HCEC 1CT (cell line): Measurements from ENCODE around the gene PLEKHA7.
"Not testable (repeated sequence)": the region's sequence is repeated elsewhere in the genome, so short reads cannot be mapped to it uniquely, and the experiment has no call there.

Source experiments
- DNase-seq: peaks from one replicate; pipeline ENCODE4 v3.0.0-alpha.2; 2017

Gene PLEKHA7

GRCh38 chr11:17010851-17011420 lies 3.3 kb downstream of the PLEKHA7 start:
- no peak for DNase-seq

GRCh38 chr11:17008099-17008498 lies 6.1 kb downstream of the PLEKHA7 start:
- no peak for DNase-seq

DNA sequence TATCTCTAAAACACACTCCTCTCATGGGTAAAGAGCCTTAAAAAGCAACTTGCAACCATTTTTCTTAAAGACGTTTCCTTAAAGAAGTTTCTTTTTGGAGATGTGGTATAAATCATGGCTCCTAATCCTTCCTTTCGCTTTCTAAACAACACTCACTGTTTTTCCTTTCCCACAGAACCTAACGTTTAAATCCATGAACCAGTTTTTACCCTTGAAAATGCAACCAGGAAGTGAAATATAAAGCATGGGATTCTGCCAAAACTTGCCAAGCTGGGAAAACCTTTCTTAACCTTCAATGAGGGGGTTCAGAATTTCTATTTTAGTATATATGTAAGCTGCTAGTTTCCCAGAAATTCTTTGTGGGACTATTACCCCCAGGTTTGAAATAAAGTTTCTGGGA lies 8.6 kb downstream of the PLEKHA7 start:
- DNase-seq, result no peak

DNA sequence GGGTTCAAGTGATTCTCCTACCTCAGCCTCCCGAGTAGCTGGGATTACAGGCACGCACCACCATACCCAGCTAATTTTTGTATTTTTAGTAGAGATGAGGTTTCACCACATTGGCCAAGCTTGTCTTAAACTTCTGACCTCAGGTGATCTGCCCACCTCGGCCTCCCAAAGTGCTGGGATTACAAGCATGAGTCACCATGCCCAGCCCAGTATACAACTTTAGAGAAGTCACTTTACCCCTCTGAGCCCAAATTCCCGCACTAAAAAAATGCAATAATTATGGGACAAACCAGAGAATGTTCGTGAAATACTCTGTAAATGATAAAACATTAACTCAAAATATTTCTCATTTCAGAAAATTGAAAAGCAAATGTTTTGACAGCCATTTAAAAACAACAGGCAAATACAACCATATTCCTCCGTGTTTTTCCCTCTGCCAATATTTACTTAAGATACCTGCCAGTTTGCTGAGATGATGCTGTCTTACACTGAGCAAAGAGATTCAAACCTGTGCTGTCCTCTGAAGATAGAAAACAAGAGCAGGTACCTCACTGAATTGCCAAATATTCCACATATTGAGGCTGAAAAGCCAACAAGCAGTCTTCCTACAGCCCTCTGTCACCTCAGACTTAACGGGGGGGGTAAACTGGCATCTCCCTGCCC lies 9.6 kb downstream of the PLEKHA7 start:
- DNase-seq, result no peak

DNA sequence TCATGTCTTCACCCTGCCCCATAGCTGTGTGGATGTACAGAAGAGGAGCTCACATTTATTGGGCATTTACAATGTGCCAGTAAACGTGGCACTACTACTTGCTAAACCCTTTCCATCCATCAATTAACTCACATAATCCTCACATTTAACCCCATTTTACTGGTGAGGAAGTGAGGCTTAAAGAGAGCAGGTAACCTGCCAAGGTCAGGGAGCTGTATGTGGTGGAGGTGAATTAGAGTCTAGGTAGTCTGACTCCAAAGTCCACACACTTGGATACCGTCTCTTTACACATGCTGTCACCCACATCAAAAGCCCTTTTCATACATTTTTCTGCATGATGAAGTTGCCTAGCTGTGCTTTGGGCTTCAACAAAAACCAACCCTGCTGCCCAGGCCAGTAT lies 10.8 kb downstream of the PLEKHA7 start:
- DNase-seq, result no peak

DNA sequence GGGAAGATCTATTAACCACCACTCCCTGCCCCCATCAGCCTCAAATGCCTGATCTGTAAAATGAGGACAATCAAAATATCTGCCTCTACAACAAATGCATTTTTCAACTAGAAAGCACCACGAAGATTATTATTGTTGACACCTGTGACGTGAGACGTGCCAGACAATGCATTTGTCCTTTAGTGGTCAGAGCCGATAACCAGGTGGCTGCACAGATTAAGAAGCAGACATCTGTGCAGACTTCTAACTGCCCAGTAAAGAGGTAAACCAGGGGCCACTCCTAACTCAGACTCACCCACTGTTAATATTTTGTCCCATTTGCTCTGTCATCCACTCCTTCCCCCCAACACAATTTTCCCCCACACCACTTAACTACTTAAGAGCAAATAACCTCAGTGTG lies 11.7 kb downstream of the PLEKHA7 start:
- no peak for DNase-seq

- DNase-seq, result no peak
Observed at GRCh38 chr11:17001806-17002205, 12.4 kb downstream of the PLEKHA7 start.

DNA sequence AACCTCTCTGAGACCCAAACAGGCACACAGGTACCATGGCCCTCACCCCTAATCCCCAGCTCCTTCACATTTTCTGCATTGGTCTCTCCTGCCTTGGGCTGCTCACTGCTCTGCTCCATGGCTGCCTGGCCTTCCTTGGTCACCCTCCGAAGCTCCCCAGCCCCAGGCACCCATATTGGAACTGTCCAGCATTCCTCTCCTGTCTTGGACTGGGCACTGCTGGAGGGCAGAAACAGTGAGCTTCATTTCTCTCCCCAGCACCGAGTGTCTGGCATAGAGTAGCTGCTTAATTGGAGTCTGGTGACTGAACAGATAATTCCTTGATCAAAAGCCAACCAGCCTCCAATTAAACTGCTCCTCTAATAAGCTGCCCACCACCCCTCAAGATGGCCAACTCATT lies 13.2 kb downstream of the PLEKHA7 start:
- no peak for DNase-seq

DNA sequence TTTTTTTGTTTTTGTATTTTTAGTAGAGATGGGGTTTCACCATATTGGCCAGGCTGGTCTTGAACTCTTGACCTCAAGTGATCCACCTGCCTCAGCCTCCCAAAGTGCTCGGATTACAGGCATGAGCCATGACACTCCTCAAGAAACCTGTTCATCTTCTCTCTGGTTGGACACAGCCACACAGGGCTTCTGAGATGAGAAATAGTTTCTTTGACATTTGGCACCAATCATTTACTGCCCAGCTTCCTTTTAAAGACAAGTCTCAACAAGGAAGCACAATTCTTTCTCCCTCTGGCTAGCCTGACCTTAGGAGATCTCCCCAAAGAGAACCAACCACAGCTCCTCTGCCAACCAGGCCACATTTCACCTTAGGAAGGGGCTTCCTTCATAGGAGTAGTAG lies 14.0 kb downstream of the PLEKHA7 start:
- not testable (repeated sequence) for DNase-seq

- DNase-seq, result no peak
Observed at GRCh38 chr11:16999116-16999515, 15.1 kb downstream of the PLEKHA7 start.

GRCh38 chr11:16997624-16998023 lies 16.6 kb downstream of the PLEKHA7 start:
- DNase-seq, result no peak

- no peak for DNase-seq
Observed at GRCh38 chr11:16993495-16993894, 20.7 kb downstream of the PLEKHA7 start.

DNA sequence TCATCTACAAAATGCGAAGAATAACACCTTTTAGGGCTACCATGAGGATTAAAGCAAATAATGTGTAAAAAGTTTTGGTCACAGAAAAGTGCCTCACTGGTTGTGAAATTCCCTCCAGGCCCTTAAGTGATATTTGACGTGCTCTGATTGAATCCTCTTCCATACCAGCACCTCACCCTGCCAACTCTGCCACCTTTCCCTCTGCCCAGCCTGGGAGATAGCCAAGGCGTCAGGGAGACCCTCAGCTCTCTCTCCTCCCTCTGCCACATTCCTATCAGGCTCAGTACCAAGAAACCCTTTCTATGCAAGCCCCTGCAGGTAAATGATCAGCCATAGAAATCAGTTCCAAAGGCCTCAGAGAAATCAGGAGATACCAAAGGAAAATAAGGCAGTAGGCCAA lies 21.4 kb downstream of the PLEKHA7 start:
- no peak for DNase-seq

DNA sequence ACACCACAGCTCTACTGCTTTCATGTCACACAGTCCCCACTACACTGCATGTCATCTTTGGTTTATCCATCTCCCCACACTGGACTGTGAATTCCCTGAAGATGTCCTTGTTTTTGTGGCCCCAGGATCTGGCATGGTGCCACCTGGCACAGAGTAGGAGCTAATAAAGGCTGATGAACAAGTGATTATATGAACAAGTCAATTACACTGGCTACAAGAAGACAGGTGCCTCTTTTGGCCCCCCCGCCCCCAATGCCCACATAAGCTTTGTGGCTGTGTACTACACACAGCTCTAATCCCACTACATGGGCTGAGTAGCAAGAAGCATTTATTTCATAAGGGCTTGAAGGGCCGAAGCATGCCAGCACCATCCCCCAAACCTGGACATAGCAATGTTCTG lies 24.7 kb downstream of the PLEKHA7 start:
- DNase-seq, result no peak

DNA sequence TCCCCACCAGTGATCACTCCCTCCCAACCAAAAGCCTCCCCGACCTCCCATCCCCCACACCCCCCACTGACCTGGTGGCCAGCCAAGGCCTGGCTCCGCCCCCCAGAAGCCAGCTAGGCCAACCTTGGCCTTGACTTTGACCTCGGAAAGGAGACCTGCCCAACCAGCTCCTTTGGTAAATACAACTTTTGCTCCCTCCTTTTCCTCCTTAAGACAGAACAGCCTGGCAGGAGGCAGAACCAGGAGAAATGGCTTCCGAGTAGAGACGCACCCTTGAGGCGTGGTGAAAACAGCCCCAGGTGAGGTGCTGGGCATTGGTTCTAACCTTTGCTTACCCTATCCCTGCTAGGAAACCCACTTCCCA lies 27.0 kb downstream of the PLEKHA7 start:
- DNase-seq, result no peak

- no peak for DNase-seq
Observed at GRCh38 chr11:16986434-16987204, 27.6 kb downstream of the PLEKHA7 start.

DNA sequence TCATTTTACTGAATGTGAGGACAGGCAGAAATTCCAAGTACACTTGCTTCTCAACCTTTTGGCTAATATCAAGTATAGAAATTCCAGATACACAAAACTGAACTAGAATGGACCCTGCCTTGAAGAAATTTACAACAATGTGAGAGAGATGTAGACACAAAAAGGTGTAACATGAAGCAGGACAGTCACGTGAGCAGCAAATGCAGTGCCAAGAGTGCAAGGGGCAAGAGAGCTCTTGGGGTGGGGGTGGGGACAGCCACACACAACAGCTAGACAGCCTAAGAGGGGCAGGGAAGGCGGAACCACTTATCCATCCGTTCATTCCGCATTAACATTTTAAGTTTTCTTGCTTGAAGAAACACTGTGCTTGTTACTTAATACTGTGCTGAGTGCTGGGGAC lies 28.9 kb downstream of the PLEKHA7 start:
- DNase-seq, result no peak

GRCh38 chr11:16984229-16984628 lies 30.0 kb downstream of the PLEKHA7 start:
- no peak for DNase-seq

- no peak for DNase-seq
Observed at GRCh38 chr11:16982809-16983208, 31.4 kb downstream of the PLEKHA7 start.

DNA sequence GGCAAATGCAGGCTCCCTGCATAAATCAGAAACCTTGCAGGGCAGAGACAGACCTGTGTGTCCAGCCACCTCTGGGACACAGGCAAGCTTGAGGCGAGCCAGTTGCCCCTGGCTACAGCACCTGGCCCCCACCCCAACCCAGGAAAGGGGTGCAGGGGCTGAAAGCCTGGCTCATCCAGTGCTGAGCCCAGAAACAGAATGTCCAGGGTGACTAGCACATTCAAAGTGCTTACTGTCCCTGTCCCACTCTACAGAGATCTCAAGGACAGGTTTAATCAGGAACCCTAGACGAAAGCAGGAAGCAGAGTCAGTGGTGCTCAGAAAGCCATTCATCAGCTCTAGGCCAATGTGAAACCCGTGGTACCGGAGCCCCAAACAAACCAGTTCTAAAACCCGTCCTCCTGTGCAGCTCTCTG lies 31.9 kb downstream of the PLEKHA7 start:
- DNase-seq, result no peak

DNA sequence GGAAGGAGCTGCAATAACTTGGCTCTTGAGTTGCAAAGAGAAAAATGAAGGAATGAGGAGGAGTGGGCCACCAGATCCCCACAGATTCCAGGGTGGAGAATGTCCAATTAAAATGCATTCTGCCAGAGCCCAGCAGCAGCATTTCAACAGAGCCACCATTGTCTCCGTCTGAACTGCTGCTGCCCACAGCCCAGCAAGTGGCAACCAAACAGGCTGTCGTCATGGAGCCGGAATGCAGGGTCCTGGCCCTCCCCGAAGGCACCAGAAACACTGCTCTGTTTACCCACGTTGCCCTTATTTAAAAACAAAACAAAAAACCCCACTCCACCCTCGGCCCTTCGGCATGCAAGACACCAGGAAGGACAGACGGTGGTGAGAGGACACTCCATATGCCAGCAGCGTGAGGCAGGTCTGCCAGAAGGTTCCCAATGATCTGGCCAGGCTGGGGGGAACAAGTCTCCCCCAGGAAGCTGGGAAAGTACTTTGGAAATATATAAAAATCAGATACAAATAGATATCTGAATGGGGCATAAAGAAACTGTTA lies 32.5 kb downstream of the PLEKHA7 start:
- no peak for DNase-seq

- DNase-seq, result no peak
Observed at GRCh38 chr11:16979703-16980622, 34.3 kb downstream of the PLEKHA7 start.

- no peak for DNase-seq
Observed at GRCh38 chr11:16977994-16978315, 36.3 kb downstream of the PLEKHA7 start.
